CD4-positive, alpha-beta T cell treated with Interleukin-4 for 1 hour (primary cell): Measurements from ENCODE around the gene NFYB.
"Not testable (repeated sequence)": the region's sequence is repeated elsewhere in the genome, so short reads cannot be mapped to it uniquely, and the experiment has no call there.

Experiments used
- DNase-seq, 2 donors: peaks; one replicate each; pipeline ENCODE4 v3.0.0-alpha.2; 2020 to 2022

Gene NFYB

GRCh38 chr12:104155711-104156555, 17.9 kb upstream of the NFYB start:
- DNase-seq: no peak

DNA sequence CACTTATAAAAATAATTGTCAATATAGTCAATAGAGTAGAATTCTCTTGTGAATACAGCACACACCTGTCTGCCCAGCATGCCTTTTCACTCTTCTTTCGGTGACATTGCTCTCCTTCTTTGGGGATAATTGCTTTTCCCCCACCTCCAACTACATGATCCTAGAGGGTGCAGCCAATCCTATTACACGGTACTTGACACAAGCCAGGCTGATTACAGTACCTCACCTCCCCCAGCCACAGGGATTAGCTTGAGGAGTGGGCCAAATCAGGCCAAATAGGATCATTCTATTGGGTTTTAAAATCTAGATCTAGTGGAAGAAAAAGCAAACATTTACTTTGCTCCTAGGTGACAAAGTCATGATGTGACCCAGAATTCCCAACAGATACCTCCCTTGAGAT, 16.8 kb upstream of the NFYB start:
- DNase-seq: no peak

DNA sequence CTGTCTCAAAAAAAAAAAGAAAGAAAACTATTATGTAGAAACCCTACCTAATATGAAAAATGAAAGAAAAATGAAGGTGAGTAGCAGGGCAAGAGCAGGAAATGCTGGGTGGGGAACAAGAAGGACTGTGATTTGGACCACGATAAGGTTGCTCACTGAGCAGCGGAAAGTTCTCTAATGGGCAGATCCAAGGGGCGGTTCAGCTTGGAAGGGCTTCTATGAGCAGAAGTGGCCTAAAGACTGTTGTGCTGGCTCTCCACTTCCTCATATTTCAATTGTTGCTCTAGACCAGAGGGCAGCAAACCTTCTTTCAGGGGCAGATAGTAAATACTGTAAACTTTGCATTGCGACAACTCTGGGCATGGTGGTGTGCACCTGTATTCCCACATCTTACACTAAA, 16.3 kb upstream of the NFYB start:
- peak in 1 of 2 donors; percentile 5 for DNase-seq

DNA sequence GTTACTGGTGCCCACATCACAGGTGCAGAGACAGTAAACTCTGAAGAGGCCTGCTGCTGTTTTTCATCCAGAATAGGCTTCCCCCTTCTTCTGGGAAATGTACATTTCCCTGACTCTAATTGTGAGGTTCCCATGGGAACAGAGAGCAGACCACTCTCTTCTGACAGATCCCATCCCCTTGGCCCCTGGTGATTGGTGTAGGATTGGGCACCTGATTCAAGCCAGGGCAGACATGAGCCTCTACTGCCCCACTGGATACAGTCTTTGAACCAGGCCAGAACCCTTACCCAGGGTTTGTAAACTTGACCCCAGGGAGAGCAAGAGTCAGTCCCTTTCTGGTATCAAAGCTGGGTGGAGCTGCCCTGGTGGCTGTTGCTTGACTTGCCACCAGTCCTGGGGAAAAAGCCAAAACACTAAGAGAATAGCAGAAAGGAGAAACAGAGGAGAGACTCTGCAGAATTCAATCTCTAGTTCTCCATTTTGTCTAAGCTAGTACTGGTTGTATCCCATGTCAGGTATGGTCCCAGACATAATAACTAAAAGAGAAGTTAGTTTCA, 14.8 kb upstream of the NFYB start:
- no peak for DNase-seq

DNA sequence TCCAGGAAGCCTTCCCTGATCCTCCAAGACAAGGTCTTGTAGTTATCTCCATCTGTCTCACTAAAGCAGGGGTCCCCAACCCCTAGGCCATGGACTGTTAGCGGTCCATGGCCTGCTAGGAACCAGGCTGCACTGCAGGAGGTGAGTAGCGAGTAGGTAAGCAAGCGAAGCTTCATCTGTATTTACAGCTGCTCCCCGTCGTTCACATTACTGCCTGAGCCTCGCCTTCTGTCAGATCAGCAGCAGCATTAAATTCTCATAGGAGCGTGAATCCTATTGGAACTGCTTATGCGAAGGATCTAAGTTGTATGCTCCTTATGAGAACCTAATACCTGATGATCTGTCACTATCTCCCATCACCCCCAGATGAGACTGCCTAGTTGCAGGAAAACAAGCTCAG, 12.4 kb upstream of the NFYB start:
- DNase-seq: no peak

DNA sequence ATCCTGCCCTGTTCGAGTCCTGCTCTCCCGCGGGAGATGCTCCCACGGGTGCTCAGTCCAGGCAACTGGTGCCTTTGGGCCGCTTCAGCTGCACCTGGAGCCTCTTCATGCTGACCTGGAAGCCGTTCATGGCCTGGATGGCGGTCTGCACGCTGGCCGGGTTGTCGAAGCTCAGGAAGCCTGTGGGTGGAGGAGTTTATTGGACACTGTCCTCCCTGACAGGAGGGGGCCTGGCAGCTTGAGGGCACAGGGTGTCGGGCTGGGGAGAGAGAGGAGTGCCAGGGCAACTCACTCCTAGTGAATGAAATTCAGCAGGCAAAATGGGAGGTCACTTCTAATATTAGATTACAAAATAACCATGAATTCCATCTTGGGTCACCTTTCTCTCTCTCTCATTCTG, 9.3 kb upstream of the NFYB start:
- no peak for DNase-seq

DNA sequence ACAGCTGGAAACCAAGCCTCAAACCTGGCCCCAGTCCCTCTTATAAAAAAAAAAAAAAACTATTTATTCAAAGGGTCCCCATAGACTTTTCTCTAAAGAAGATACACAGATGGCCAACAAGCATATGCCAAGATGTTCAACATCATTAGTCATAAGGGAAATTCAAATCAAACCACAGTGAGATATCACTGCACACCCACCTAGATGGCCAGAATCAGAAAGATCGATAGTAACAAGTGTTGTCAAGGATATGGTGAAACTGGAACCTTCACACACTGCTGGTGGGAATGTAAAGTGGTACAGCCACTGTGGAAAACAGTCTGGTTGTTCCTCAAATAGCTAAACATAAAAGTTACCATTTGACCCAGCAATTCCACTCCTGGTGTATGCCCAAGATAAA, 5.9 kb upstream of the NFYB start:
- no peak for DNase-seq

DNA sequence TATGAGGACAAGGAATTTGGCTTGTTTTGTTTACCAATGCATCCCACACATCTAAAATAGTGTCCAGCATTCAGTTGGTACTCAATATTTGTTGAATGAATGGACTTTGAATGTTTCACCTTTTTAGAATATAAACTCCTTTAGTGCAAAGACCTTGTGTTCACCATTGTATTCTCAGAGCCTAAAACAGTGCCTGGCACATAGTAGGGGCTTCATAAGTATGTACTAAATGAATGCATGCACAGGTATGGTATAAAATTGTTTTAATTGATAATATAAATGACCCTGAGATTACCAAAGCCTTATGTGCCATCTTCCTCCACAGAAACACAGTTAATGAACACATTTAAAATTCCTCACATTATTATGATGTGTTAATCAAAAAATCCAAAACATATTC, 5.0 kb upstream of the NFYB start:
- DNase-seq: no peak

DNA sequence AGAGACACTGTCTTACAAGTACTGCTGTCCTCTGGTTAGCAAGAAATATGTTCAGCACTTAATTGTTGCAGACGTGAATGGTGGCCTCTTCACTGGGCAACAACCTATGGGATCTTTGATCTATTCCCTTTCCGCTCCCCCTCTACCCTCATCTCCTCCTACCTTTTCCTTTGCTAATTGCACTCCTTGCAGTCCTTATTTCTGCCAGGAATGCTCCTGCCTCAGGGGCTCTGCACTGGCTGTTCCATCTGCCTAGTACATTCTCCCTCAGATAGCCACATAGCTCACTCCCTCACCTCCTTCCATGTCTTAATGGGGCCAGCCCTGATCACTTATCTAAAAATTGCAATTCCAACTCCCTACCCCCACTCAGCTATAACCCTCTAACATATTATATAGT, 4.5 kb upstream of the NFYB start:
- DNase-seq: no peak

GRCh38 chr12:104138797-104139152, 765 bp upstream of the NFYB start:
- DNase-seq: peak in 1 of 2 donors; percentile 6

DNA sequence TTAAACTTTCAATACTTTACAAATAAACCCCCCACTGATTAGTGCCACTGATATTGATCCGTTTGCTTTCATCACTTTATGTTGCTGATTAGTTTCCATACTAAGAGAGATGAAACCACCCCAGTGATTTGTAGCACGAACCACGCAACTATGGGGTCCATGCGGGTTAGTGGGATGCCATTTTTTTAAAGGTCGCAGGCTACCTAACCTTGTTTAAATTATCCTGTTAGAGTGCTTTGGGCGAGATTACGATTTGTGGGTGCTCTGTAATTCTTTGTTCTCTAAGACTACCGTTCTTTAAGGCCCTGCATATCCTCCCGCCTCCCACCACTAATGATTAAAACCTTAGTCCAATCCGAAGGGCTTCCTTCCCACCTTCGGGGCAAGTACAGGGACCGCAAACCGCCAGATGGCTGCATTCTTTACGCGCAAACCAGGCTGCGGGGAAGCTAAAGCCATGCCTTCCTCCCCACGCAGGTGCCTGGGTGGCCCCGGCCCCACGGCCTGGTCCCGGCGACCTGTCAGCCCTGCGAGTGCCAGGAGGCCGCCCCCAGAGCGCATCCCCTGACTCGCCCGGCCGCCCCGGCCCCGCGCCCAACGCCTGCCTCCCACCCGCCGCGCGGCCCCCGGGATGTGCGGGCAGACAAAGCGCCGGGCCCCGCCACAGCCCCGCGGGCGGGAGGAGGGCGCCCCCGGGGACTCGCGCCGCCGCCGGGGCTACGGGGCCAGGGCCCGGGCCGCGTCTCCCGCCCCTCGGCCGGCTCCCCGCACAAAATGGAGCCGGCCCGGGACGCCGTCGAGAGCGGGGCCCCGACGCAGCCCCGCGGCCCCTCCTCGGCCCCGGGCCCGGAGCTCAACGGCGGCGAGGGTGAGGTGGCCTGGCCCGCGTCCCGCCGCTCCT, 759 bp downstream of the NFYB start:
- DNase-seq: peak; percentile 43 to 52

GRCh38 chr12:104136577-104136976, 1.4 kb downstream of the NFYB start:
- no peak for DNase-seq

- DNase-seq: no peak
These were observed 3.1 kb downstream of the NFYB start for GRCh38 chr12:104134882-104135281.

GRCh38 chr12:104133866-104134265, 4.1 kb downstream of the NFYB start:
- no peak for DNase-seq

DNA sequence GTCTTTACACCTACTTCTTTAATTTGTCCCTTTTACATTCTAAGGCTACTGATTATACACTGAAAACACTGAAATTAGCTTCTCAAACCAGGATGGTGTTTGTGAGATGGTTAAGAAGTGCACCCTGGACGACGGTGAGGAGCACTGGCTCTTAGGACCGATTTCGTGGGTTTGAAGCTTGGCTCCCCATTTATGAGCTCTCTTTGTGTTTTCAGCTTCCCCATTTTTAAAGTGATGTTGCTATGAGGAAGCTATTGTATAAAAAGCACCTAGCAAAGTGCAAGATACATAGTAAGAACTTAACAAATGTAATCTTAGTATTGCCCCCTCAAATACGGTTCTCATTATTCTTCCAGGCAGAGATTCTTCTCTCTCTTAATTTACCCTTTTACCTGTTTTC, 4.7 kb downstream of the NFYB start:
- no peak for DNase-seq

- DNase-seq: no peak
These were observed 5.6 kb downstream of the NFYB start for GRCh38 chr12:104132351-104132956.

- no peak for DNase-seq
These were observed 6.4 kb downstream of the NFYB start for GRCh38 chr12:104131609-104132008.

GRCh38 chr12:104130760-104131159, 7.2 kb downstream of the NFYB start:
- DNase-seq: no peak

DNA sequence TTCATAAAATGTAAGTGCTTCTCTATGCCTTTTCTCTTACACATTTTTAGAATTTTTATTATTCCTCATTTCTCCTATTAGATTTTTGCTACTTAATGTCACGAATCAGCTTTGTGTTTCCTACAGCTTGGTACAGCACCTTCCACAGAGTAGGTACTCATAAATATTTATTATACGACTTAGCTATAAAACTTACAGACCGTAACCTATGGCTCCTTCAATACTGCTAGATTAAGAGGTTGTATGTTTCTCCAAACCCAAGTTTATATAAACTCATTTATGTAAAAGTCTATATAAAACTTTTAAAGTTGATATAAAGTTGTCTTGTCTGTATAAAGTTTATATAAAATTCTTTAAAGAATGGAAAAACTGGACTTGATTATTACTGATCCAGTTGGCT, 11.5 kb downstream of the NFYB start:
- no peak for DNase-seq

- DNase-seq: no peak
These were observed 15.7 kb downstream of the NFYB start for GRCh38 chr12:104122298-104122697.

- no peak for DNase-seq
These were observed 17.0 kb downstream of the NFYB start for GRCh38 chr12:104121001-104121400.

- no peak for DNase-seq
These were observed 22.4 kb downstream of the NFYB start for GRCh38 chr12:104115587-104115975.

GRCh38 chr12:104114834-104115586, 23.0 kb downstream of the NFYB start:
- DNase-seq: not testable (repeated sequence)
